Limb (tissue), 2 donors: ENCODE results near the gene MUTYH.
"Not testable (repeated sequence)": the region's sequence is repeated elsewhere in the genome, so short reads cannot be mapped to it uniquely, and the experiment has no call there.

Source experiments
- DNase-seq, 2 donors: peaks; one replicate each; pipeline ENCODE4 v3.0.0-alpha.2; 2016; ENCODE audit errors: extremely low spot score in 2 of 2

The MUTYH gene

DNA sequence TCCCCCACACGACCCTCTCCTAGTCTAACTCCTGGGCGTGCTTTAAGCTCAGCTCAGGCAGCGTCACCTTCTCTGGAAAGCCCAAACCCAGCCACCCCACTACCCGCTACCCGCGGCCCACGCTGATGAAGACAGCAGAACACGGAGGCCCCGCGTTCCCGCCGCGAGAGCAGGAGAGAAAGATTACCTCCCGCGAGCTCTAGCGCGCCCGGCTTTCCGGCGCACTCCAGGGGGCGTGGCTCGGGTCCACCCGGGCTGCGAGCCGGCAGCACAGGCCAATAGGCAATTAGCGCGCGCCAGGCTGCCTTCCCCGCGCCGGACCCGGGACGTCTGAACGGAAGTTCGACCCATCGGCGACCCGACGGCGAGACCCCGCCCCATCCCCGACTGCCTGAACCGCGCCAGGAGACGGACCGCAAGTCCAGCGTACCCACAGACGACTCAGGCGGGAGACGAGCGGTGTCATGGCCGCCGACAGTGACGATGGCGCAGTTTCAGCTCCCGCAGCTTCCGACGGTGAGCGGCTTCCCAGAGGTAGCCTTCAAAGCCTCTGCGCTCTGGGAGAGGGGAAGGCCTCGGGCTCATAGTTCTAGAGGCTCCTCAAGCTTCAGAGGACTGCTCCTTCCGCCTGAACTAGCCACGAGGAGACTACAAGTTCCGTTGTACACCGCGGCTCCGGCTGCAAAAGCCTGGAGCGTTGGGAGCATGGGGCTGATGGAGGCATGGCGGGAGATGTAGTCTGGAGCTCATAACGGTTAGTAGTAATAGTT is at the start of gene MUTYH, which contains the start of gene TOE1:
Gene MUTYH, minus strand, starts transcription at position 652 of the 770 bp plus-strand sequence. CDS start 5,935 bp downstream, outside the sequence.
Gene TOE1, plus strand, starts transcription at position 382 of the 770 bp plus-strand sequence. Its CDS starts 83 bp downstream, at position 465.
- peak; percentile 90 to 92 for DNase-seq

DNA sequence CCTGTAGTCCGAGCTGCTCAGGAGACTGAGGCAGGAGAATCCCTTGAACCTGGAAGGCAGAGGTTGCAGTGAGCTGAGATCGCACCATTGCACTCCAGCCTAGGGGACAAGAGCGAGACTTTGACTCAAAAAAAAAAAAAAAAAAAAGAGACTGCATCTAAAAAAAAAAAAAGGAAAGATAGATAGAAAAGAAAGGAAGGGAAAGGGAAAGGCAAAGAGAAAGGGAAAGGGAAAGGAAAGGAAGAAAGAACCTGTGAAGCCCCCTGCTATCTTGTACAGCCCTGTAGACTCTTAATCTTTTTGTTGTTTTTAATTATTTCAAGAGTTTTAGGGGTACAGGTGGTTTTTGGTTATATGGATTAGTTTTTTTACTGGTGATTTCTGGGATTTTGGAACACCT is 46.0 kb upstream of the MUTYH start:
- DNase-seq, result no peak

DNA sequence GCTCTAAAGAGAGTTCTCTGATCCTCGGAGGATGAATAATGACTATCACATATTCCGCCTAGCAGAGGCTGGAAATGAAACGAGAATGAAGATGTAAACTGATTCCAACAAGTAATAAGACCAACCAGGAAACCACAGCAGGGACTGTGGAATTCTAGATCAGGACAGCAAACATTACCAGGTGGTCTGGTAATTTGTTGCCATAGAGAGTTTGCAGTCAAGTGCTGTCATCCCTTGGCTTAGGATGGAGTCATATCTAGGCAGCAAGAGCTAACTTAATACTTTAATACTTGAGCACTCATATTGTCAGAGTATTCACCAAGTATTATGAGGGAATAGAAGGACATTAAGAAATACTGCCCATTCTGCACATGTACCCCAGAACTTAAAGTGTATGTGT is 45.1 kb upstream of the MUTYH start:
- DNase-seq, result no peak

DNA sequence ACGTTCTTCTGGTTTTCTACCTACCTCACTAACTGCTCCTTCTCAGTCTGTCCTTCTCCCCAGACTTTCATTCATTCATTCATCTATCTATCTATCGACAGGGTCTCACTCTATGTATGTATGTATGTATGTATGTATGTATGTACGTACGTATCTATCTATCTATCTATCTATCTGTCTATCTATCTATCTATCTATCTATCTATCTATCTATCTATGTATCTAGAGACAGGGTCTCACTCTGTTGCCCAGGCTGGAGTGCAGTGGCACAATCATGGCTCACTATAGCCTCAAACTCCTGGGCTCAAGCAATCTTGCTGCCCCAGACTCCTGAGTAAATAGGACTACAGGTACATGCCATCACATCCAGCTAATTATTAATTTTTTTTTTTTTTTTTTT is 44.0 kb upstream of the MUTYH start:
- DNase-seq, result not testable (repeated sequence)

DNA sequence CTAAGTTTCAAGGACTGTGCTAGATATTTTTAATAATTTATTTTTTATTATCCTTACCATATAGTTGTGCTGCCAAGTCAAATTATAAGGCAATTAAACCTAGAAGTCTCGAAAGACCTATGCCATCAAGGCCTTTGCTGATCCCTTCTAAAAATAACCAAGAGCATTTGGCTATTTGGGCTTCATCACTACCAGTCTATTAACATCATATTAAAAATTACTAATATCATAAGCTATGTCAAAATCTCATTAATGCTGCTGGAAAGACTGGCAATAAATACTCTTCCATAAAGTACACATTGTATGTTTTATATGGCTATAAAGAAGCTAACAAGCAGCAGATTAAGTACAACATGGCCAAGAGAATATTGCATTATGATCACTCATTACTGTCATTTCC is 43.0 kb upstream of the MUTYH start:
- DNase-seq, result no peak

DNA sequence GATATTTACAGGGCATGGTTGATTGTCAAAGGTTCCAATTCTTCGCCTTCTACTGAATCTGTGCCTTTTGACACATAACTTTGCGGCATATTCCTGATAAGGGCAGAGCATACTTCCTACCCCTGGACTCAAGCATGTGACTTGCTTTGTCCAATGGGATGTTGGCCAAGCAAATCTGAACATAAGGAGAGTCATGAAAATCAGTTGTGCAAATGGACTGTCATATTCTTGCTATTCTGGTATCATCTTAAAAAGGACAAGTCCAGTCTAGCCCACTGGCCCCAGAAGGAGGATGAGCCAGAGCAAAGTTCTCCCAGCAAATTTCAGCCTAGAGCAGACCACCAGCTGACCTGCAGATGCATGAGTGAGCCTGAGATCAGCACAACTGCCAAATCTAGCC is 41.0 kb upstream of the MUTYH start:
- no peak for DNase-seq

DNA sequence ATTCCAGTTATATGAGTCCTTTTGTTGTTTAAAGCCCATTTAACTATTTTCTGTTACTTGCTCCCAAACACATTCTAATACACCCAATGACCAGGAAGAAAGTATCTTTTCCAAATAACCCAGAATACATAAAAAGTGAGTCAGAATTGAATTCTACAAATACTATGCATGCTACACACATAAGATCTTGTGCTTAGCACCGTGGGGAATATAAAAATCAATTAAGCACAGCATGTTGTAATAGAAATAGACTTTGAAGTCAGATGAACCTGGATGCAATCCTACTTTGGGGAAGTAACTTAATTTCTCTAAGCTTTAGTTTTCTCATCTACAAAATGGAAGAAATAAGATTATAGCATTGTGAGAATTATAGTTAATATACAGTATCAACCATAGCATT is 40.5 kb upstream of the MUTYH start:
- no peak for DNase-seq

DNA sequence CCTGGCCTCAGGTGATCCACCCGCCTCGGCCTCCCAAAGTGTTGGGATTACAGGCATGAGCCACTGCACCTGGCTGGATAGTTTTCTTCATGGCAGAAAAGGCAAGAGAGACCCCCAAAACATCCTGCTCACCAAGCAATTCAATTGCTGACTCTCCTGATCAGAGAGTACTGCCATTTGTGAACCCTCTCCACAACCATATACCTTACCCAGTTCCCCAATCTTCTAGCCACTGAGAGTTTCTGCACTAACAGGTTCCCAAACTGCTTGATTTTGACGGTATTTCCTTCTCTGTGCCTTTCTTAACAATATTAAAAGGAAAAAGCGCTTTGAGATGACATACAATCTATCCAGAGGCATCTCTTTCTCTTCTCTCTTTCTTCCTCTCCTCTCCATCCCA is 39.9 kb upstream of the MUTYH start:
- DNase-seq, result no peak

DNA sequence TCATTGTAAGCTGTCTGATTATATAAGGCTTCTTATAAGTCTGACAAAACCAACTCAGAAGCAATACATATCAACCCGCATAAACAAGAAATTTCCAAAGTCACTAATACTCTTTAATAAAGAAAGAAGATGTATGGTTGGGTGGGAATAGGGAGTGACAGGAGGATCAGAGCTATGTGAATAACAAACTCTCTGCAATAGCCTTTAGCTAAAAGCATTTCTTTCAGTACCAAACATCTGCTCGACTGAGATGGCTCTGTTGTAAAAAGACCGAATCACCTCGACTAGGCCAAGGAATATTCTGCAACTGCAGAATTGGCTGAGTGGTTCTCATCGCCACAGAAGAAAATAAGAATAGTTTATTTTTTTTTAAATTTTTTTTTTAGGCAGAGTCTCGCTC is 39.3 kb upstream of the MUTYH start:
- DNase-seq, result no peak

DNA sequence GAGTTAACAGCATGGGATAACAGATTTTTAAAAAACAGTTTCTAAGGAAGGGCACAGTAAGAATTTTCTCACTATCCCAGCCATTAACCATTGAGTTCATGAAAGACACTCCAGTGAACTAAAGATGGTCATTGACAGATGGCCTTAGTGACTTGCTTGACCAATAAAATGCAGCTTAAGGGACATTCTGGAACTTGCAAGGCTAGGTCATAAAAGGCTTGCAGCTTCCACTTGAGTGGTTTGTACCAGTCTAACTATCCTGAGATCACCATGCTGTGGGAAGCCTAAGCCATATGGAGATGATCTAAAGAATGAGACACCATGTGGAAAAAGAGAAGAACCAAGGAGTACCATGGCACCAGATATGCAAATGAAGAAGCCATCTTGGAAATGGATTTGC is 37.9 kb upstream of the MUTYH start:
- DNase-seq, result no peak

DNA sequence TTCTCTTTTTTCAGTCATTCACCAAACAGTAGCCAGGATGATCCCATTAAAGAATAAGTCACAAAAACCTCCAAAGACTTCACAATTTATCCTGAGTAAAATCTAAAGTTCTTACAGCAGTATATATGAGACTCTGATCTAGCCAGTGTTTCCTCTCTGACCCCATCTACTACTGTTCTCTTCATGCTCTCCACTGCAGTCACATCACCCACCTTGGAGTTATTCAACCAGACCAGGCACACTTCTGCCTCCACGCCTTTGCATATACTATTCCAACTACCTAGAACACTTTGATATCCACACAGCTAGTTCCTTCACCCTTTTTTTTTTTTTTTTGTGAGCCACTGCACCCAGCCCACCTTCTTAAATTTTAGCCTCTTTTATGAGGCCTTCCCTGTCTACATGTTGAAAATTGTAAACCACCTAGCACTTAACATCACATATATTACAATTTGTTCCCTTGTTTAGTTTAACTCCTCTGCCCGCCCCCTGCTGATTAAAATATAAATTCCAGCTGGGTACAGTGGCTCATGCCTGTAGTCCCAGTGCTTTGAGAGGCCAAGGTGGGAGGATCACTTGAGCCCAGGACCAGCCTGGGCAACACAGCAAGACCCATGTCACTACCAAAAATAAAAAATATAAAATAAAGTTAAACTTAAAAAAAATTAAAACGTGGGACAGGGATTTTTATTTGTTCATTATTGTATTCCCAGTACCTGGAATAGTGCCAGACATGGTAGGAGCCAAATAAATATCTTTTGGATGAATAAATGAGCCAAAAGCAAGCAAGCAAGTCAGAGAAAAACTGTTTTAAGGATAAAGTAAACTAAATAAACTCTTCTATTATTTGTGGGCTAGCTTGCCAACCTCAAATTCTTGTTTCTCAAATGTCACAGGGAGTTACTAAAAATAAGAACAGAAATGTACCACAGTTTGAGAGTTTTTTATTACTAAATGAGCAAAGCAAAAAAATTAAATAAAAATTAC is 35.2 kb upstream of the MUTYH start:
- DNase-seq, result no peak

DNA sequence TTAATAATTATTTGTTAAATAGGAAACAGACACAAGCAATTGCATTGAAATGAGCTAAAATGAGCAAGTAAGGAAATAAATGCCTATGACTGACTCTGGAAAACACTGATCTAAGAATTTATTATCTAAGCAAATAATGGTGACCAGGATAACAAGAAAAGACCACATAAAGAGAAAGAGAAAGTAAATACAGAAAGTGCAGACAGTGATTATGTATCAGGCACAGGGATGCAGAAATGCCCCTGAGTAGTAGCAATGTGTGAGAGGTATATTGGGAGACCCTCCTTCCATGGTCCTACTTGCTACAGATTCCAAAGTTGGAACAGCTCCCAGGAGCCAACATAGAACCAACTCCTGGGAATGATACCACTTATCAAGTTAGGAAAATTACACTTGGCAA is 33.3 kb upstream of the MUTYH start:
- DNase-seq, result no peak

DNA sequence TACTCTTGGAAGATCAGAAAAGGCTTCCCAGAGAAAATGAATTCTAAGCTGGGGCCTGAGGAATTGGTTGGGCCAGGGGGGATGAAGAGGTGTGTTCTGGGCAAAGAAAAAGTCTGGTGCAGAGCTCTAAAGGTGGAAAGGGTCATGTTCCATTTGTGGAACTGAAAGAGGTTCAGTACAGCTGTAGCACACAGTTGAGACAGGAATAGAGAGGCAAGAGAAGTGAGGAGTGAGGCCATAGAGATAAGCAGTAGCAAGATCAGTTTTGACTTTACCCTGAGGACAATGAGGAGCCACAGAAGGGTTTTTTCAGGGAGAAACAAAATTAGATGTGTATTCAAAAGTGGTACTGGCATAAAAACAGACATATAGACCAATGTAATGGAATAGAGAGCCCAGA is 30.3 kb upstream of the MUTYH start:
- DNase-seq, result no peak

DNA sequence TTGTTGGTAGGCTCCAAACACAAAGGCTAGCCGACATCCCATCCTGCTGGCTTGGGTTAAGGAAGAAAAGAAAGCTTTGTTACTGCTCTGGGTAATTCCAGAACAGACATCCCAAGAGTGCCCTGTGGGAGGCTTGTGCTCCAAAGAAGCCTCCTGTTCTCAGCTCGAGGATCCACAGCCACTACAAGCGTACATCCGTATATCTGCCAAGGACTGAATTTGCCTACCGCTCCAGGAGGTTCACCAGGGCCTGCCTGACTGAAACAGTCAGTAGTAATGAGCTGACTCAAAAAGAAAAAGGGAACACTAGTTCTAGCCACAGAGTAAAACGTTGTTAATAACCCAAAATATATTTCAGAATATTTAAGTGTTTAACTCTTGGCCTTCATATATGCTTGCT is 24.8 kb upstream of the MUTYH start:
- DNase-seq, result no peak

DNA sequence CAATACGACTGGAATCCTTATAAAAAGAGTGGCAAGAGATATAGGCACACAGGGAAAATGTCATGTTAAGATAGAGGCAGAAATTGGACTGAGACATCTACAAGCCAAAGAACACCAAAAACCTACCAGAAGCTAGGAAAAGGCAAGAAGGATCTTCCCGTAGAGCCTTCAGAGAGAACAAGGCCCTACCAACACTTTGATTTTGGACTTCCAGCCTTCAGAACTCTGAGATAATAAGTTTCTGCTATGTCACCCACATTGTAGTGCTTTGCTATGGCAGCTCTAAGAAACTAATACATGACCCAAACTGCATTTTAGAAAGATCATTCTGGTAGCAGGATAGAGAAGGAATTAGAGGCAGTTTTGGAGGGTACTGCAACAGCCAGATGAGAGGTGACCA is 24.1 kb upstream of the MUTYH start:
- no peak for DNase-seq

DNA sequence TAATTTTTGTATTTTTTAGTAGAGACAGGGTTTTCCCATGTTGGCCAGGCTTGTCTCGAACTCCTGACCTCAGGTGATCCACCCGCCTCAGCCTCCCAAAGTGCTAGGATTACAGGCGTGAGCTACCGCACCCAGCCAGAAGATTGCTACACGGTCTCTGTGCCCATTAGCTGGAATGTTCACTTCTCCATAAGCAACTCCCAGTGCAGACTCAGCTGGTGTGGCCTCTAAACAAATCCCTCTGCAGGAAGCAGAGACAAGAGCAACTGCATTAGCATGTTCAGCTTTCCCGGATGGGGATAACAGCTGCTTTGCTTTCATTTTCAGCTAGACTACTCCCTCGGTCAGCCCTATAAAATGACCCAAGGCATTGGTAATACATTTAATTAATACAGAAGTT is 20.7 kb upstream of the MUTYH start:
- DNase-seq, result peak in 1 of 2 donors; percentile 61

DNA sequence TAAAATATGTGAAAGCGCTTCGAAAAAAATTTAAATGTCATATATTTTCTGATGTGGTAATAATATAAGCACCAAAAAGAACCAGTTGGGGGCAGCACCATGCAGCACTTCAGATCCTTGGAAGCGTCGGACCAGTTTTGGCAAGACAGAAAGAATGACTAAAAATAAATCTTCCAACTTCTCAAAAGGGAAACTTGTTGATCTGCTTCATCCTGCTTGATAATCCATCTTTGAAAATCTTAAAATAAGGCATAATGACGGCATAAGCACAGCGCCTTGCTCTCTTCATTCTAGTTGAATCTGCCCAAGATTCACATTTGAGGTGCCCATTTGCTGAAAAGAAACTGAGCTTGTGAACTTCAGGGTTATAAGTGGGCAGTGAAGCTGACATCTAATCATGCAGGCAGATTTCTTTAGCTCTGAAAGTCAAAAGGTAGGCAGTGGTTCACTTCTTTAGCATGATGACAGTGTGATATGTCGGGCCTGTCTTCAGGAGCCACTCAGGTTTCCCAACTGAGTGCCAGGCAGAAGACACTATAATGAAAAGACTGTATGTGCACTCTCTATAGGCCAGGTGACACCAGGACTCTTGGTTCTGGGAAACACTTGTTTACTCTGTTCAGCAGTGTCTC is 19.8 kb upstream of the MUTYH start:
- peak; percentile 65 to 86 for DNase-seq

DNA sequence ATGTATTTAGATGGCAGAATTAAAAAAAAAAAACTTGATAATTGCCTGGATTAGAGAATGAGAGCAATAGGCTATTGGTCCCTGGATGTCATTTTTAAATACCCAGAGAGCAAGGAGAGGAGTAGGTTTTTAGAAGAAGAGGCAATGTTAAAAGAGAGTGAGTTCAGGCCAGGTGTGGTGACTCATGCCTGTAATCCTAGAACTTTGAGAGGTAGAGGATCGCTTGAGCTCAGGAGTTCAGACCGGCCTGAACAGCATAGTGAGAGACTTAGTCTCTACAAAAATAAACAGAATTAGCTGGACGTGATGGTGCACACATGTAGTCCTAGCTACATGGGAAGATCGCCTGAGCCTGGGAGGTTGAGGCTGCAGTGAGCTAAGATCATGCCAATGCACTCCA is 15.9 kb upstream of the MUTYH start:
- no peak for DNase-seq

DNA sequence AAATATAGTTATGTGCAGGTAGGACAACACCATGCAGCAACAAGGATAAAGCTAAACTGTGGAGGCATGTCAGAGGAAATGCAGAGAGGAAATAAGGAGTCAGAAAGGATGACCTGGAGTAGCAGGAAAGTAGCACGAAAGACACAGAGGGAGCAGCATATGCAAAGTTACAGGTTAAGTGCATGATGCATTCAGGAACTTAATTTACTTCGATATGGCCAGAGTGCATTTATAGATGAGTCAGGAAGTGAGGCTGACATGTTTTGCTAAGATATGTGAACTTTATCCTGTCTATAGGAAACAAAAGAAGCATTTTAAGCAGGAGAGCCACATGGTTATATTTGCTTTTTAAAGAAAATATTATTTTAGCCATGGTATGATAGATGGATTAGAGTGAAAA is 15.4 kb upstream of the MUTYH start:
- no peak for DNase-seq

DNA sequence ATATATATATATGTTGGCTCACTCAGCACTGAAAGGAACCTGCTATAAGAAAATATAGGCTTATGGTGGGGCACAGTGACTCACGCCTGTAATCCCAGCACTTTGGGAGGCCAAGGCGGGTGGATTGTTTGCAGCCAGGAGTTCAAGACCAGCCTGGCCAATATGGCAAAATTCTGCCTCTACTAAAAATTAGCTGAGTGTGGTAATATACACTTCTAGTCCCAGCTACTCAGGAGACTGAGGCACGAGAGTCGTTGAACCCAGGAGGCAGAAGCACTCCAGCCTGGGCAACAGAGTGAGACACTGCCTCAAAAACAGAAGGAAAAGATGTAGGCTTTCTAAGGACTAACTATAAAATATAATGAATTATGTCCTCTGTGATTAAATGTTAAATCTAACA is 14.6 kb upstream of the MUTYH start:
- no peak for DNase-seq

DNA sequence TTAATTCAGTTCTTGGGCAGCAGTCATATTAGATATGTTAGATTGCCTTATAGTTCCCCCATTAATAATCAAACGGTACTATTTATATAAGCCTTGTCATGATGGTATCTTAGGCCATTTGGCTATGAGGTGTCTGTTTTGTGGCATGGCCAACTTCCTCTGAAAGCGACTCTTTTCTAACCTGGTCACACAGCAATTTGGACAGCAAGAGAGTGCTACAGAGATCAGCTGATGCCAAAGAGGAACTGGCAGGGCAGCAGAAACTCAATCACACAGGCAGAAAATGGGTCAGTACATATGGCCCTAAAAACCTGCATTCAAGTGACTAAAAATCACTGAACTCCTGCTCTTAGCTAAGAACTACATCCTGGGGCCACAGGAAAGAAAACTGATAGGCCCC is 13.4 kb upstream of the MUTYH start:
- no peak for DNase-seq

DNA sequence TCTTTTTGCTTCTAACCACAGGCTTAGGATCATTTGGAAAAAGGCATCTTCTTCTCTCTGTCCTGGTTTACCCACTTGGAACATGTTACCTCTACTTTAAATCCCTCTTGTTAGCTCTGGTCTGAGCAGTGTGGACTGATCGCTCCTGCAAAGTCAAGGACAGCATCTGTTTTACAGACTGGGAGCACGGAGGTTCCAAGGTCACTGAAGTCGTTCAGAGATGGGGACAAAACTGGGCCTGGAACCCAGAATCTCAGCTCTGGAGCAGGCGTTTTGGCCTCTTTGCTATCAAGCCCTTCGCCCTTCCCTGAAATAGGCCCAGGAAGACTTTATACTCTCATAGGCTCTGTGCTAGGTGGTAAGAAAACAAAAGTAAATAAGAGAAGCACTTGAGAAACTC is 11.3 kb upstream of the MUTYH start:
- DNase-seq, result no peak
